HG02852 (cell line): ENCODE measurements around the gene MYT1.
"Not testable (repeated sequence)": the region's sequence is repeated elsewhere in the genome, so short reads cannot be mapped to it uniquely, and the experiment has no call there.

ENCODE experiments used
- ATAC-seq: cut with Tn5 transposase; IDR thresholded peaks from one replicate; pipeline ENCODE4 v1.9.1; 2021; ENCODE audit warnings: mild to moderate bottlenecking, moderate library complexity; ENCODE audit not compliant: unreplicated experiment

The MYT1 gene

GRCh38 chr20:64164123-64164836, at the start of gene MYT1:
Gene MYT1, plus strand, starts transcription at chr20:64164452. Its CDS starts 34,410 bp downstream, at chr20:64198862.
- ATAC-seq = no peak

- no peak for ATAC-seq
These were observed 48.9 kb upstream of the MYT1 start for GRCh38 chr20:64115171-64115911.

GRCh38 chr20:64116016-64116415, 48.2 kb upstream of the MYT1 start:
- ATAC-seq = no peak

- ATAC-seq = no peak
These were observed 47.5 kb upstream of the MYT1 start for GRCh38 chr20:64116541-64117431.

- ATAC-seq = not testable (repeated sequence)
These were observed 46.8 kb upstream of the MYT1 start for GRCh38 chr20:64117432-64117777.

GRCh38 chr20:64119301-64119680, 45.0 kb upstream of the MYT1 start:
- no peak for ATAC-seq

- no peak for ATAC-seq
These were observed 44.4 kb upstream of the MYT1 start for GRCh38 chr20:64119681-64120341.

GRCh38 chr20:64121586-64121985, 42.7 kb upstream of the MYT1 start:
- ATAC-seq = no peak

GRCh38 chr20:64122927-64123326, 41.3 kb upstream of the MYT1 start:
- ATAC-seq = not testable (repeated sequence)

- ATAC-seq = not testable (repeated sequence)
These were observed 40.7 kb upstream of the MYT1 start for GRCh38 chr20:64123517-64123916.

GRCh38 chr20:64129146-64129782, 35.0 kb upstream of the MYT1 start:
- ATAC-seq = no peak

- no peak for ATAC-seq
These were observed 34.0 kb upstream of the MYT1 start for GRCh38 chr20:64130271-64130670.

GRCh38 chr20:64130876-64131275, 33.4 kb upstream of the MYT1 start:
- no peak for ATAC-seq

- no peak for ATAC-seq
These were observed 32.8 kb upstream of the MYT1 start for GRCh38 chr20:64131406-64131805.

- no peak for ATAC-seq
These were observed 30.3 kb upstream of the MYT1 start for GRCh38 chr20:64133951-64134407.

- not testable (repeated sequence) for ATAC-seq
These were observed 29.5 kb upstream of the MYT1 start for GRCh38 chr20:64134744-64135143.

GRCh38 chr20:64136004-64136710, 28.1 kb upstream of the MYT1 start:
- no peak for ATAC-seq

GRCh38 chr20:64137598-64138031, 26.6 kb upstream of the MYT1 start:
- no peak for ATAC-seq

GRCh38 chr20:64138276-64138815, 25.9 kb upstream of the MYT1 start:
- no peak for ATAC-seq
